ENCODE results near the gene CPNE7.

Gene CPNE7

DNA sequence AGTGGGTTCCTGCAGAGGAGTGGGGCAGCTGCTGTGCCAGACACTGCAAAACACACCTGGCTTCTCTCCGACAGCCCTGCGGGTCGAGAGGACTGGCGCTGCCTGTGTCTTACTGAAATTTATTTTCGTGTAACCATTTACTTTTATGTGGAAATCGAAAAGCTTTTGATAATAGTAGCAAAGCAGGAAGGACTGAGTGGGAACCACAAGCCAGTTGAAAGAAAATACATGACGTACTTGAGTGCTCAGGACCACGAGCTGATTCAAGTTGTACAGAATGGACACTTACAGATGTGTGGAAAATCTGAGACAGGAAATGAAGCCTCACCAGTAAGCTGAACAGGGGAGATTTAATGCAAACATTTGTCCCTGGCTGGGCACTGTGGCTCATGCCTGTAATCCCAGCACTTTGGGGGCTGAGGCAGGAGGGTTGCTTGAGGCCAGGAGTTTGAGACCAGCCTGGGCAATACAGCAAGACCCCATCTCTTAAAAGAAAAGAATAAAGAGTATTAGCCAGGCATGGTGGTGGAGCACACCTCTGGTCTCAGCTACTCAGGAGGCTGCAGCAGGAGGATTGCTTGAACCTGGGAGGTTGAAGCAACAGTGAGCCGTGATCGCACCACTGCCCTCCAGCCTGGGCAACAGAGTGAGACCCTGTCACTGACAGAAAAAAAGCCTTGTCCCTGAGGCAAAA is 26.4 kb upstream of the CPNE7 start:
- DNase-seq, result peak in 1 of 2 donors; percentile 21

DNA sequence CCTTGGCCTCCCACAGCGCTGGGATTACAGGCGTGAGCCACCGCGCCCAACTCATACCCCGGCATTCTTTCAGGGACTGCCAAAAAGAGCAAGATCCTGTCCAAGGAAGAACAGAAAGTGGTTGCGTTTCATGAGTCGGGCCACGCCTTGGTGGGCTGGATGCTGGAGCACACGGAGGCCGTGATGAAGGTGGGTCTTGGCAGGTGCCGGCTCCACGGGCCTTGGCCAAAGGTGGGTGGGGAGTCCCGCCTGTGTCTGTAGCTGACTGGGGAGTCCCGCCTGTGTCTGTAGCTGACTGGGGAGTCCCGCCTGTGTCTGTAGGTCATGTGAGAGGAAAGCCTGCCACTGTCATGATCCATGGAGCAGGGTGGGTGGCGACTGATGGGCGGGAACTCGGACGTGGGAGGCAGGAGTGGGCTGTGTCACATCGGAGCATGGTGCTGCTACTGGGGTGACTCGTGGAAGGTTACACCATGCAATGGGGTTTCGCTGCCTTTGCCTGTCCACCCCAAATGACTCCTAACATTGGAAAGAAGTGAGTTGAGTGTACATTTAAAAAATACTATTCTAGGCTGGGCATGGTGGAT is 25.0 kb upstream of the CPNE7 start:
- DNase-seq, result no peak

DNA sequence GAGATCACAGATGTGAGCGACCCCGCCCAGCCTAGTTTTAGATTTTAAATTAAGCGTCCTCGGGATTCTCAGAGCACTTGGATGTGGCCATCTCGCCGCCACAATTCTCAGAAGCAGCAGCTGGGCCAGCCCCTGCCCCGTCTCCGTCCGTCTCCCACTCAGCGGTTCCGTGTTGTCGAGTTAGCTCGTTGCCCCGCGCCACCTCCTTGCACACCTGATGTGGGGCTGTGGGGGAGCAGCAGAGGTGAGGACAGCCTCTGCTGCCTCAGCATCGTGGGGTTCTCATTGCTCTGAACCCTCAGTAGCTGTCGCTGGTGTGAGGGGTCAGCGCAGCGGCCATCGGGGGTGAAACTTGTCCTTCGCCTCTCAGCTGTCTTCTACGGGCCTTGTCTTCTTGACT is 23.2 kb upstream of the CPNE7 start:
- DNase-seq, result no peak

DNA sequence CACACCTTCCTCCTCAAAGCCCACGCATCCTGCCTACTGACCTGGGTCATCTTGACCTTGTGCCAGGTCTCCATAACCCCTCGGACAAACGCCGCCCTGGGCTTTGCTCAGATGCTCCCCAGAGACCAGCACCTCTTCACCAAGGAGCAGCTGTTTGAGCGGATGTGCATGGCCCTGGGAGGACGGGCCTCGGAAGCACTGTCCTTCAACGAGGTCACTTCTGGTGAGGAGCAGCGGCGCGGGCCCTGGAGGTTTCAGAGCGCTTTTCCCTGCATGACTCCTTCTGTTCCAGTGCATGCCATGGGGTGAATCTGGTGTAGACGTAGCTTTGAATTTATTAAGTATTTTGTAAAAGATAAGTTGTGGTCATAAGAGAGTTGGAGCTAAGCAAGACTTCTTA is 22.6 kb upstream of the CPNE7 start:
- DNase-seq, result no peak

DNA sequence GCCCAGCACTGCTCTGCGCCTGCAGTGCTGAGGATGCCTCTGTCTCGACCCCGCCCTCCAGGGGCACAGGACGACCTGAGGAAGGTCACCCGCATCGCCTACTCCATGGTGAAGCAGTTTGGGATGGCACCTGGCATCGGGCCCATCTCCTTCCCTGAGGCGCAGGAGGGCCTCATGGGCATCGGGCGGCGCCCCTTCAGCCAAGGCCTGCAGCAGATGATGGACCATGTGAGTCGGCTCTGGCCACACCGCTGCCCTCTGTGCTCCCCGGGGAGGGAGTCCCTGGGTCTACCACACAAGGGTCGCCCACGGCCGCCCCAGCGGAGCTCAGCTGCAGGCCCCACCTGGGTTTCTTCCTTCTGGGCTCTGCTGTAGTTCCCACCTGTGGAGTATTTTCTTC is 21.8 kb upstream of the CPNE7 start:
- no peak for DNase-seq

DNA sequence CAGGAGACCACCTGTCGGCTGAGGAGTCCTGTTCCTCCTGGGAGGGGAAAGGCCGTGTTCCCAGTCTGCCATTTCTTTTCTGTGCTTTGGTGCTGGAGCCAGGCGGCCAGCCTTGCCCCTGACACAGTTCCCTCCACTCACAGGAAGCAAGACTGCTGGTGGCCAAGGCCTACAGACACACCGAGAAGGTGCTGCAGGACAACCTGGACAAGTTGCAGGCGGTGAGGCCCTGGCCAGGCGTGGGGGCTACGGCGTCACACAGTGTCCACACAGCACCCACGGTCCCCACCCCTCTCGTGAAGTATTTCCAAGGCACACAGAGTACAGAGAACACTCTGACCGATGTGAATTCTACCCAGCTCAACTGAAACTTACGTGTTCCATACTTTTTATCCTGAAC is 21.2 kb upstream of the CPNE7 start:
- no peak for DNase-seq

DNA sequence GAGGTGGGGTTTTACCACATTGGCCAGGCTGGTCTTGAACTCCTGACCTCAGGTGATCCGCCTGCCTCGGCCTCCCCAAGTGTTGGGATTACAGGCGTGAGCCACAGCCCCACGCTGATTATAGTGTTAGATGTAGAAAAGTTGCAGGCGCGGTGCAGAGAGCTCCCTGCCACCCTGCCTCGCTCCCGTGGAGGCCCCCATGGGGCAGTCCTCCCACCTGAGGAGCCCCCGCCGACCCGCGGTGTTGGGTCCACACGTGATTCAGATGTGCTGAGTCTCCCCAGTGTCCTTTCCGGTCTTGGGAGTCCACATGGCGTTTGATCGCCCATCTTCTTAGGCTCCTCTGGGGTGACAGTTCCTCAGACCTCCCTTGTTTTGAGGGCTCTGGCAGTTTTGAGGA is 20.3 kb upstream of the CPNE7 start:
- DNase-seq, result no peak

DNA sequence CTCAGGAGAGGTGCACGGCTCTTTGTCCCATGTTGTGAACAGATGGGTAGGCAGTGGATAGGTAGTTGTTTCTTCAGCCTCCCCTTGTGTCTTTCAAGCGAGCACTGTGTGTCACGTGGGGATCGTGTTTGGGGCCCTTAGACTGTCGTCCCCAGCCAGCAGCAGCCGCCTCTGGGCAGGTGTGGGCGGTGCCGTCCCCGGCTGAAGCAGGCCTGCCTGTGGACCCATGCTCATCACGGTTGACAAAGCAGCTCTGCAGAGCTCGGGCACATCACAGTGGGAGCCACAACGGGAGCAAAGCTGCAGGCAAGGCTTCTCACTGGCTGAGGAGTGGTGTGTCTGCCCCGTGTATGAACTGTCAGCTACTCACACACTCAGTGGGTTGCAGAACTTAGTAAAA is 19.8 kb upstream of the CPNE7 start:
- DNase-seq, result no peak

DNA sequence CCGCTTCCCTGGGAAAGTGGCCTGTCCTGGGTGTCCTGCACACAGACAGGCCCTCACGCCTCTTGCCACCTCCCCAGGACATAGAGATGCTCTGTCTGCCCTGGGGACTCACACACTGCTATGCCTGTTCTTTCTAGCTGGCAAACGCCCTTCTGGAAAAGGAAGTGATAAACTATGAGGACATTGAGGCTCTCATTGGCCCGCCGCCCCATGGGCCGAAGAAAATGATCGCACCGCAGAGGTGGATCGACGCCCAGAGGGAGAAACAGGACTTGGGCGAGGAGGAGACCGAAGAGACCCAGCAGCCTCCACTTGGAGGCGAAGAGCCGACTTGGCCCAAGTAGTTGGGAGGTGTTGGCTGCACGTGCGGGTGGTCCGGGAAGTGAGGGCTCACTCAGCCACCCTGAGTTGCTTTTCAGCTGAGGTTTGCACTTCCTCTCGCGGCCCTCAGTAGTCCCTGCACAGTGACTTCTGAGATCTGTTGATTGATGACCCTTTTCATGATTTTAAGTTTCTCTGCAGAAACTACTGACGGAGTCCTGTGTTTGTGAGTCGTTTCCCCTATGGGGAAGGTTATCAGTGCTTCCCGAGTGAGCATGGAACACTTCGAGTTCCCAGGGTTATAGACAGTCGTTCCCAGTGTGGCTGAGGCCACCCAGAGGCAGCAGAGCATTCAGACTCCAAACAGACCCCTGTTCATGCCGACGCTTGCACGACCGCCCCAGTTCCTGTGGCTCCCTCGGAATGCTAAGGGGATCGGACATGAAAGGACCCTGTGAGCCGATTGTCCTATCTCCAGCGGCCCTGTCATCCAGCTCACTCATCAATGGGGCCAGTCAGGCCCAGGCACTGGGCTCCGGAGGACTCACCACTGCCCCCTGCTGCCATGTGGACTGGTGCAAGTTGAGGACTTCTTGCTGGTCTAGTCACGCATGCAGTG is 18.5 kb upstream of the CPNE7 start:
- DNase-seq, result peak; percentile 79 to 83

DNA sequence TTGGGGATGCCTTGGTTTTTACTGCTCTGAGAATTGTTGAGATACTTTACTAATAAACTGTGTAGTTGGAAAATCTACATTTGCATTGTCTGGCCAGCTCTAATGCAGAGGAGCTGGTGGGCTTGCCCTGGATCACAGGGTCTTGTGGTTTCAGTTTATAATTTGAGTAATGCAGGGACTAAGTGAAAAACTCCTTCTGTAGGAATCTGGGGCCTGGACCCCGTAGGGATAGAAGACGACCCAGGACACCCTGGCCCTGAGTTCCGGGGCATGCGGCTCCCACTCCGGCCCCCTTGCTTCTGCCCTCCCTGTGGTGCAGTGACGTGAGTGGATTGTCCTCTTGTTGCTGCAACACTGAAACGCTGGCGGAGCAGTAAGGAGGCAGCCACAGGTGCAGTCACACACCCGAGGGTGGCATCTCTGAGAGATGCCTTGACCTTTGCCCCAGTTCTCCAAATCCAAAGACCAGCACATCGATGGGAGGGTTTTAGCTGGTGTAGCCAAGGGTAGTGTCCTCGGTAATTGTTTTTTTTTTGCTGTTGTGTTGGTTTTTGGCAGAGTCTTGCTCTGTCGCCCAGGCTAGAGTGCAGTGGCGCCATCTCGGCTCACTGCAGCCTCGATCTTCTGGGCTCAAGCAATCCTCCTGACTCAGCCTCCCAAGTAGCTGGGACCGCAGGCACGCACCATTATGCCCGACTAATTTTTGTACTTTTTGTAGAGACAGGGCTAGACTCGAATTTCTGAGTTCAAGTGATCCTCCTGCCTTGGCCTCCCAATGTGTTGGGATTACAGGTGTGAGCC is 17.7 kb upstream of the CPNE7 start:
- DNase-seq, result no peak

DNA sequence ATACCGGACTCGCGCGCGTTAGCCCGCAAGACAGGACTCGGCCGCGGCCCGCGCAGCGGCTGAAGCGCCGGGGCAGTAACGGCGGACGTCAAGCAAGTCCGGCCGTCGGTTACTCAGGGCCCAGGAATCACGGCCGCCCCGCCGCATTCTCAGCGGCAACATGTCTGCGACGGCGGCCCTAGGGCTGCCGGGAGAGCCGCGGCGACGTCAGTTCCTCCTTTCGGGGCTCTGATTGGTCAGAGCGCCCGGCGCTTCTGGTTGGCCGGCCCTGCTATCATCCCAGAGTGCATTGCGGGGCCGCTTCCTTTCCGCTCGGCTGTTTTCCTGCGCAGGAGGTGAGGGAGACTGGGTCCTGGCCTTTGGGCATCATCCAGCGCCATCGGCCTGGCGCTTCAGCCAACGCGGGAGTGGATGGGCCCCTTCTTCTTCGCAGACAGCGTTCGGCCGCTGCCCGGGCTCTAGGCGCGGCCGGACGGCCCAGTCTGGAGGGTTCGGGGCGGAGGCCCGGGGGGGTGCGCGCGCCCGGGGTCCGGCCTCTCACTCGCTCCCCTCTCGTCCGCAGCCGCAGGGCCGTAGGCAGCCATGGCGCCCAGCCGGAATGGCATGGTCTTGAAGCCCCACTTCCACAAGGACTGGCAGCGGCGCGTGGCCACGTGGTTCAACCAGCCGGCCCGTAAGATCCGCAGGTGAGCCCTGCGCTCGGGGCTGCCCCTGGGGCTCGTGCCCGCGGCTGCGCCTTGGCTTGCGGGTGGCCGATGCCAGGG is 15.0 kb upstream of the CPNE7 start, which contains the start of gene RPL13:
Gene RPL13 (plus strand): TSS at position 305 of the 764 bp plus-strand sequence. CDS start 278 bp downstream, at position 583.
- peak; percentile 94 to 95 for DNase-seq

DNA sequence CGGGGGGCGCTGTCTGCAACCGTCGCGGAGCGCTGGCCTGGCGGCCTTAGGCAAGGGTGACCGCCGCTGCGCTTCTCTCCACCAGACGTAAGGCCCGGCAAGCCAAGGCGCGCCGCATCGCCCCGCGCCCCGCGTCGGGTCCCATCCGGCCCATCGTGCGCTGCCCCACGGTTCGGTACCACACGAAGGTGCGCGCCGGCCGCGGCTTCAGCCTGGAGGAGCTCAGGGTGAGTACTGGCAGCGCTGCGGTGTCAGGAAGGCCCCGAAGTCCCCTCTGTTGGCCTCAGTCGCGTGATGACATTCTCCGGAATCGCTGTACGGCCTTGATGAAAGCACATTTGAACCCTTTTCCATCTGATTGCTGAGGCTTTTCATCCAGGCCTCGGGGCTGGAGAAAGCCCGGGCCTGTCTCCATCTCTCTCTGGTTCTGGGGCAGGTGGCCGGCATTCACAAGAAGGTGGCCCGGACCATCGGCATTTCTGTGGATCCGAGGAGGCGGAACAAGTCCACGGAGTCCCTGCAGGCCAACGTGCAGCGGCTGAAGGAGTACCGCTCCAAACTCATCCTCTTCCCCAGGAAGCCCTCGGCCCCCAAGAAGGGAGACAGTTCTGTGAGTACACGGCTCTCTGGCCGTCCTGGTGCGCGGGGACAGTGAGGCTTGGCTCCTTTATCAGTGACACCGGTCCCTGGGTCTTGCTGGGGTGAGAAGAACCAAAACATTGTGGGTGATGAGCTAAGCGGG is 14.2 kb upstream of the CPNE7 start:
- DNase-seq, result no peak

DNA sequence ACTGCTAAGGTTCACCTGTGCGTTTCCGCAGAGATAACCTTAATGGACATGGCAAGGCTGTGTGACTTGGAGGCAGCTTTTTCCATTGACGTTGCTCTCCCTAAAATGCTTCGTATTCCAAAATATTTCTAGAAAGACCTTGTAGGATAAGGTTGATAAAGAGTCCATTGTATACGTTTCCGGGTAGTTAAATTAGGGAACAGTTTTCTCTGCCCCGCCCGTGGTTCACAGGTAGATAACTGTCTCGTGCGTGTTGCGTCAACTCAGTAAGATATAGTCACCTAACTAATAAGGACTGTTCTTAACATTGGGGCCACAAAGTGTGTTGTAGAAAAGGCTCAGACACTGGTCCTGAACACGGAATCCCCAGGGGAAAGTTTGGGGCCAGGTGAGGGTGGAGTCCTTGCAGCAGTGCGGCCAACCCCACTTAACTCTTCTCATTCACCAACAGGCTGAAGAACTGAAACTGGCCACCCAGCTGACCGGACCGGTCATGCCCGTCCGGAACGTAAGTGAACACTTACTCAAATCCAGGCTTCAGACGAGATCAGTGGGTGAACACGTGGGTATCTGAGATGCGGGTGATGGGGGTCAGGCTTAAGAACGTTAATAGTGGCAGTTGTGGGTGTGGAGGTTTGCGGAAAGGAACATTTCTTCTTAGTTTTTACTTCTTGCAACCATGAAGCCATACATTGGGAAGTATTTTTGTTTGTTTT is 13.5 kb upstream of the CPNE7 start:
- DNase-seq, result no peak

DNA sequence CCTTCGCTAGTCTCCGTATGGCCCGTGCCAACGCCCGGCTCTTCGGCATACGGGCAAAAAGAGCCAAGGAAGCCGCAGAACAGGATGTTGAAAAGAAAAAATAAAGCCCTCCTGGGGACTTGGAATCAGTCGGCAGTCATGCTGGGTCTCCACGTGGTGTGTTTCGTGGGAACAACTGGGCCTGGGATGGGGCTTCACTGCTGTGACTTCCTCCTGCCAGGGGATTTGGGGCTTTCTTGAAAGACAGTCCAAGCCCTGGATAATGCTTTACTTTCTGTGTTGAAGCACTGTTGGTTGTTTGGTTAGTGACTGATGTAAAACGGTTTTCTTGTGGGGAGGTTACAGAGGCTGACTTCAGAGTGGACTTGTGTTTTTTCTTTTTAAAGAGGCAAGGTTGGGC is 12.6 kb upstream of the CPNE7 start:
- no peak for DNase-seq

DNA sequence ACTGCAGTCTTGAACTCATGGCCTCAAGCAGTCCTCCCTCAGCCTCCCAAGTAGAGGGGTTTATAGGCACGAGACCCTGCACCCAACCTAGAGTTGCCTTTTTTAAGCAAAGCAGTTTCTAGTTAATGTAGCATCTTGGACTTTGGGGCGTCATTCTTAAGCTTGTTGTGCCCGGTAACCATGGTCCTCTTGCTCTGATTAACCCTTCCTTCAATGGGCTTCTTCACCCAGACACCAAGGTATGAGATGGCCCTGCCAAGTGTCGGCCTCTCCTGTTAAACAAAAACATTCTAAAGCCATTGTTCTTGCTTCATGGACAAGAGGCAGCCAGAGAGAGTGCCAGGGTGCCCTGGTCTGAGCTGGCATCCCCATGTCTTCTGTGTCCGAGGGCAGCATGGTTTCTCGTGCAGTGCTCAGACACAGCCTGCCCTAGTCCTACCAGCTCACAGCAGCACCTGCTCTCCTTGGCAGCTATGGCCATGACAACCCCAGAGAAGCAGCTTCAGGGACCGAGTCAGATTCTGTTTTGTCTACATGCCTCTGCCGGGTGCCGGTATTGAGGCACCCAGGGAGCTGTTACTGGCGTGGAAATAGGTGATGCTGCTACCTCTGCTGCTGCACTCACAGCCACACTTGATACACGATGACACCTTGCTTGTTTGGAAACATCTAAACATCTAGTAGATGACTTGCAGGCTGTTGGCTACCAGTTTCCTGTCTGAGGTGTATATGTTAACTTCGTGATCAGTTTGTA is 11.7 kb upstream of the CPNE7 start:
- no peak for DNase-seq

DNA sequence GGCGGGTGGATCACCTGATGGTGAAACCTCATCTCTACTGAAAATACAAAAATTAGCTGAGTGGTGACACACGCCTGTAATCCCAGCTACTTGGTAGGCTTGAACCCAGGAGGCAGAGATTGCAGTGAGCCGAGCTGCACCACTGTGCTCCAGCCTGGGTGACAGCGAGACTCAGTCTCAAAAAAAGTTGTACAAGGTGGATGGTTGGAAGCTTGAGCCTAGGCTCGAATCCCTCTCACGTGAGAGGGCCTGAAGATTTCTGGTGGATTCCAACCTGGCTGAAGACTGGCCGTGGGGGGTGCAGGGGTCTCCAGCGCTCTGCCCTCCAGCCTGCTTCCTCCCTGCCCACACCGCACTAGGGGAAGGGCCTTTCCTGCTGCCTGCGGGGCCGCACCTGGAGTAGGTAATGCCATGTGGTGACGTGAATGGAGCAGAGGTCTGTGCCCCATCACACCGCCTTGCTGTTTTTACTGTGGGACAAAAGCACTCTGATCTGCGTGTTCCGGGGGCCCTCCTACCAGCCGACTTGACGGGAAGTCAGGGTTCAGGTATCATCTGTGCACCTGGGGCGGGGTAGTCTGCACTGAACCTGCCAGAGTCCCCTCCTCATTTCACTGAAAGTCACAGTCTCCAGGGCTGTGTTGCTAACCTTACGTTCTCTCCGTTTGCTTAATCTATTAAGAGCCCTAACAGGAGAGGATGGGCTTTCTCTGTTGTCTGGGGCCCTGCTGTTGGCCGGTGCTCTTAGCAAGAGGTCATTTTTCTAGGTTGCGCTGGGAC is 10.9 kb upstream of the CPNE7 start:
- DNase-seq, result no peak

DNA sequence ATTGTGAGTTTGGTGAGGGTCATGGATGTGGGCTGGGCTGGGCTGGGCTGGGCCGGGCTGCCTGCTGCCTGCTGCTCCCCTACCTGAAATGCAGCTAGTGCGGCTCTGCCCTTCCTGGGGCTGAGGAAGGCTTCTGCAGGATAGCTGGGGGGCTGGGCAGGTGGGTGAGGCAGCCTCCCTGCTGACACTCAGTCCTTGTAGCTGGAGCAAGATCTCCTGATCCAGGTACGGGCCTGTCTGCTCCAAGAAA is 10.4 kb upstream of the CPNE7 start:
- DNase-seq, result no peak

DNA sequence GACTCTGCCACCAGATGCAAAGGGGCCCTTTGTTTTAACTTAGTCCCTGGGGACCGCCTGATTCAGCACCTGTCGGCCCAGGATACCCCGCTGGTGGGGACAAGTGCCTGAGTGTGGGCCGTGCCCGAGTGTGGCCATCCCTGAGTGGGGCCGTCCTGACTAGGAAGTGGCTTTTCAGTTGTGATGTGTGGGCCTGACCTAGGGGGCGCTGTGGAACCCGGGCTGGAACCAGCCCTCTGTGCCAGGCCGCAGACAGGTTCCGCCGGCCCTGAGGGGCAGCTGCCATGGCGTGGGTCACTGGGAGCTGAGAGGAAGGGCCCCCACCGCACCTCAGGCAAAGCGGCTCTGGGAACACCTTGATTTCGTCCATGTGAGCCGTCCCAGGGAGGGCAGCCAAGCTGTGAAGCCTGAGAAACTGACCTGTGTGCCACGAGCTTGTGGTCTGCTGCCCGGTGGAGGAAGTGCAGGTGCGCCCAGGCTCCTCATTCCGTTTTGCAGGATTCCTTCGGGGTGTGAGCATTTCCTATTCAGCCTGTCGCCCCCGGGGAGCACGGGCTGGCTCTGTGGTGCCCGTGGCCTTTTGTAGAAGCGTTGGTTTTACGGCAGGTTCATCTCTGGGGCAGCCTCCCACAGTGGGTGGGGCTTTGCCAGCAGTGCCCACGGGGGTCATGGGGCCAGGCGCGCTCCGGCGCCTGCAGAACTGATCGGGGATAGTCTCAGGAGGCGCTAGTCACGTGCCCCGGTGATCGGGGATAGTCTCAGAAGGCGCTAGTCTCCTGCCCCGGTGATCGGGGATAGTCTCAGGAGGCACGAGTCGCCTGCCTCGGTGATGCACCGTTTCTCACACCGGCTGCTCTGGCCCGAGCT is 9.8 kb upstream of the CPNE7 start:
- DNase-seq, result peak; percentile 27 to 47

All from CD4-positive, alpha-beta T cell treated with Interleukin-1 beta for 1 hour (primary cell).